ENCODE data around the gene ACADSB.

ACADSB gene

DNA sequence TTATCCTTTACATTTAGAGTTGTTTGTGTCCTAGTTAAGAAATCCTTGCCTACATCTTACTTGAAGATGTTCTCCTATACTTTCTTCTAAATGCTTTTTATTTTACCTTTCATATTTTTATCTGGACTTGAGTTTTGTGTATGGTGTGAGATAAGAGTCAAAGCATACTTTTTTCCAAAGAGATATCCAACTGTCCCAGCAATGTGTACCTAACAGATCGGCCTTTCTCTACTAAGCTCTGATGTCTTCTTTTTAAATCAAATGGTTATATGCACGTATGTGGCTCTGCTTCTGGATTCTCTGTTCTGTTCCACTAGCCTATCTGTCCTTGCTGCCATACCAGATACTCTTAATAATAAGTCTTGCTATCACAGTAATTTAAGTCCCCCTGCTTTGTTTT, 7.4 kb upstream of the ACADSB start:
- H3K9me3 ChIP-seq (ENCODE audit: low read length): no peaks in the 10 kb centered on the region
- peaks cover 64% of the 10 kb centered on the region for H3K79me2 ChIP-seq (ENCODE audit: insufficient read depth, low read length)
- H3F3A ChIP-seq (ENCODE audit: insufficient read depth, low read length): no peaks in the 10 kb centered on the region
- H3K9me2 ChIP-seq (ENCODE audit: low read depth, low read length): no peaks in the 10 kb centered on the region
- H3K27me3 ChIP-seq (ENCODE audit: insufficient read depth, low read length): no peaks in the 10 kb centered on the region
- H3K36me3 ChIP-seq (ENCODE audit: insufficient read depth, low read length): peaks cover 49% of the 10 kb centered on the region
- H3K27ac ChIP-seq (ENCODE audit: low read depth, low read length, poor library complexity, severe bottlenecking): no peak overlapping the region
- H4K20me1 ChIP-seq (ENCODE audit: insufficient read depth, low read length): no peaks in the 10 kb centered on the region
- no peak overlapping the region for H3K4me2 ChIP-seq (ENCODE audit: low read length)
- H3K4me1 ChIP-seq (ENCODE audit: insufficient read depth, low read length, severe bottlenecking): peaks cover 12% of the 10 kb centered on the region
- TF ChIP-seq EZH2 (IDR thresholded peaks at IDR 0.05; ENCODE audit: borderline replicate concordance, low read length): no peak
- TF ChIP-seq, protein P1, sequence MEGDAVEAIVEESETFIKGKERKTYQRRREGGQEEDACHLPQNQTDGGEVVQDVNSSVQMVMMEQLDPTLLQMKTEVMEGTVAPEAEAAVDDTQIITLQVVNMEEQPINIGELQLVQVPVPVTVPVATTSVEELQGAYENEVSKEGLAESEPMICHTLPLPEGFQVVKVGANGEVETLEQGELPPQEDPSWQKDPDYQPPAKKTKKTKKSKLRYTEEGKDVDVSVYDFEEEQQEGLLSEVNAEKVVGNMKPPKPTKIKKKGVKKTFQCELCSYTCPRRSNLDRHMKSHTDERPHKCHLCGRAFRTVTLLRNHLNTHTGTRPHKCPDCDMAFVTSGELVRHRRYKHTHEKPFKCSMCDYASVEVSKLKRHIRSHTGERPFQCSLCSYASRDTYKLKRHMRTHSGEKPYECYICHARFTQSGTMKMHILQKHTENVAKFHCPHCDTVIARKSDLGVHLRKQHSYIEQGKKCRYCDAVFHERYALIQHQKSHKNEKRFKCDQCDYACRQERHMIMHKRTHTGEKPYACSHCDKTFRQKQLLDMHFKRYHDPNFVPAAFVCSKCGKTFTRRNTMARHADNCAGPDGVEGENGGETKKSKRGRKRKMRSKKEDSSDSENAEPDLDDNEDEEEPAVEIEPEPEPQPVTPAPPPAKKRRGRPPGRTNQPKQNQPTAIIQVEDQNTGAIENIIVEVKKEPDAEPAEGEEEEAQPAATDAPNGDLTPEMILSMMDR (IDR thresholded peaks at IDR 0.05; ENCODE audit: low read length): no peak
- no peak overlapping the region for H3K9ac ChIP-seq (ENCODE audit: low read length)
- no peak overlapping the region for H2AFZ ChIP-seq (ENCODE audit: low read length)
- H3K4me3 ChIP-seq (ENCODE audit: low read depth, low read length, poor library complexity, severe bottlenecking): no peak overlapping the region

DNA sequence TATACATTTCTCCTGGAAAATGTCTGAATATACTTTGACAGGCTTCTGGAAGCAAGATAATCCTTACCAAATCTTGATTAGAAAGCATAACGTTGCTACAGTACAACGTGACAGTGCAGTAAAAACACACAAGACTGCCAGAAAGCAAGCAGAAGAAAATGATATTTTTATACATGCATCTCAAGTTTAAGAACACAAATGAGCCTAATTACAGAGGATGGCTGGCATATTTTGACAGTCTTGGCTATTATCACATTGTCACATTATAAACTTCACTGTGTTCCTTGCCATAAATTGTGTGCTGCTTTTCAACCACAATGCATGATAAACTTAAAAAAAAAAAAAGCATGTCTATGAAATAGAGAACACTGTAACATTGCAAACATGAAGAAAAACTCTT, 4.5 kb upstream of the ACADSB start:
- no peaks in the 10 kb centered on the region for H3F3A ChIP-seq (ENCODE audit: insufficient read depth, low read length)
- peaks cover 28% of the 10 kb centered on the region for H3K4me1 ChIP-seq (ENCODE audit: insufficient read depth, low read length, severe bottlenecking)
- H2AFZ ChIP-seq (ENCODE audit: low read length): no peak overlapping the region
- TF ChIP-seq, protein P1 (IDR thresholded peaks at IDR 0.05; ENCODE audit: low read length): no peak
- no peak for TF ChIP-seq EZH2 (IDR thresholded peaks at IDR 0.05; ENCODE audit: borderline replicate concordance, low read length)
- H3K36me3 ChIP-seq (ENCODE audit: insufficient read depth, low read length): peaks cover 33% of the 10 kb centered on the region
- peaks cover 80% of the 10 kb centered on the region for H3K79me2 ChIP-seq (ENCODE audit: insufficient read depth, low read length)
- H3K27ac ChIP-seq (ENCODE audit: low read depth, low read length, poor library complexity, severe bottlenecking): no peak overlapping the region
- no peak overlapping the region for H3K4me3 ChIP-seq (ENCODE audit: low read depth, low read length, poor library complexity, severe bottlenecking)
- no peaks in the 10 kb centered on the region for H3K9me2 ChIP-seq (ENCODE audit: low read depth, low read length)
- no peaks in the 10 kb centered on the region for H3K27me3 ChIP-seq (ENCODE audit: insufficient read depth, low read length)
- H4K20me1 ChIP-seq (ENCODE audit: insufficient read depth, low read length): no peaks in the 10 kb centered on the region
- no peaks in the 10 kb centered on the region for H3K9me3 ChIP-seq (ENCODE audit: low read length)
- H3K4me2 ChIP-seq (ENCODE audit: low read length): no peak overlapping the region
- no peak overlapping the region for H3K9ac ChIP-seq (ENCODE audit: low read length)

DNA sequence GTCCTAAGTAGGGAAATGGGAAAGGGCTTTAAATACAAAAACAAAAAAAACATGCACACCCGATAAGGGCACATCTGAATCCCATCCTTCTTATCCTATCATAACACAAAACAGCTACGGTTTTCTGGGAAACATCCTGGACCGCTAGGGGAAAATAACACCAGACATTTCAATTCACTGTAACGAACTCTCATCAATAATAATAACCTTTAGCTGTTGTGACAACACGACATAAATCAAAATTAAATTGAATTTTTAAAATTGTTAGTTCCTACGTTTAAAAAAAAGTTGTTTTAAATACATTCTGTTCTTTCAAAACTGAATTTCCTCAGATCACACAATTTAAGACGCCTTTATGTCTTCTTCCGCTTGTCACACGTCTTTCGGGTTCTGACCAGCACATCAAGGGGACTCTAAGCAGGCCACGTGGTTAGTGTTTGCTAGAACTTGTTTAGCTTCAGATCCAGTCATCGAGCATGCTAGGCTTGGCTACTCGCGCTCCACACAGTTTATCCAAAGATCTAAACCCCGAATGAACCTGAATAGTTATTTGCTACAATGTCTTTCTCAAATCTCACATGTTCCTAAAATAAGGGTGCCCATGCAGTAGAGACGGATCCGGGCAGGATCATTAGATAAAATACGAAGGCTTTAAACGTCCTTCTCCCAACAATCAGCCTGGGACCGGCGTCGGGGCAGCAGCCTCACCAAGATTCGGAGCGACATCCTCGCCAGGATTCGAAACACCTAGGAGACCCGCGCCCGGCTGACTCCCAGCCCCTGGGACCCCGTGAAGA, 1.1 kb upstream of the ACADSB start:
- Histone ChIP-seq H3F3A (ENCODE audit: insufficient read depth, low read length) (no peaks in the 10 kb centered on the region), H3K9ac (ENCODE audit: low read length) (peak overlapping the region; percentile 90), H4K20me1 (ENCODE audit: insufficient read depth, low read length) (no peaks in the 10 kb centered on the region), H3K4me3 (ENCODE audit: low read depth, low read length, poor library complexity, severe bottlenecking) (peak overlapping the region; percentile 90), H3K27me3 (ENCODE audit: insufficient read depth, low read length) (no peaks in the 10 kb centered on the region), H3K4me1 (ENCODE audit: insufficient read depth, low read length, severe bottlenecking) (peaks cover 34% of the 10 kb centered on the region), H3K79me2 (ENCODE audit: insufficient read depth, low read length) (peaks cover 54% of the 10 kb centered on the region), H3K27ac (ENCODE audit: low read depth, low read length, poor library complexity, severe bottlenecking) (peak overlapping the region; percentile 57), H3K36me3 (ENCODE audit: insufficient read depth, low read length) (peaks cover 15% of the 10 kb centered on the region; the same call in 1 of the 2 replicates), H3K4me2 (ENCODE audit: low read length) (peak overlapping the region; percentile 74), H3K9me3 (ENCODE audit: low read length) (no peaks in the 10 kb centered on the region), H3K9me2 (ENCODE audit: low read depth, low read length) (no peaks in the 10 kb centered on the region), H2AFZ (ENCODE audit: low read length) (no peak overlapping the region)
- no peak for TF ChIP-seq EZH2 (IDR thresholded peaks at IDR 0.05; ENCODE audit: borderline replicate concordance, low read length)
- TF ChIP-seq, protein P1 (IDR thresholded peaks at IDR 0.05; ENCODE audit: low read length): no peak; the same call in 1 of the 2 replicates
